HG03066 (cell line): ENCODE data around the gene ARHGAP10.
A peak's percentile ranks its signal among the peaks of the same experiment; 100 is the strongest.

Source experiments
- ATAC-seq: cut with Tn5 transposase; IDR thresholded peaks from one replicate; pipeline ENCODE4 v1.9.1; 2021; ENCODE audit warnings: low read depth; ENCODE audit not compliant: unreplicated experiment

Gene ARHGAP10

GRCh38 chr4:147731580-147732517, at the start of gene ARHGAP10:
Gene ARHGAP10, plus strand, starts transcription at chr4:147732088. Its CDS starts 214 bp downstream, at chr4:147732302.
- ATAC-seq = peak; percentile 50

DNA sequence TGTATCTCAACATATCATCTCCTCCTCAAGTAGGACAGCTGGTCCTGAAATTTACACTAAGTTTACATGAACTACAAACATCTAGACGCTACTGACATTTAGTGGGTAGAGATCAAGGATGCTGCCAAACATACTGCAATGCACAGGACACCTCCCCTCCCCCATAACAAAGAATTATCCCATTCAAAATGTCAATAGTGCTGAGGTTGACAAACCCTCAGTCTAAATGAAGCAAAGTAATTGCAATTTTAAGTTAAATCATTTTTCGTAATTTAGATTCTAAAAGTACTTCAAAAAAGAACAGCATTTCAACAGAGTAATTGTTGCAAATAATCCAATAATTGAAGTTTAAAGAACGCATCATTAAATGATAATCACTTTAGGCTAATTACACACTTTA, 49.1 kb upstream of the ARHGAP10 start:
- ATAC-seq = no peak

DNA sequence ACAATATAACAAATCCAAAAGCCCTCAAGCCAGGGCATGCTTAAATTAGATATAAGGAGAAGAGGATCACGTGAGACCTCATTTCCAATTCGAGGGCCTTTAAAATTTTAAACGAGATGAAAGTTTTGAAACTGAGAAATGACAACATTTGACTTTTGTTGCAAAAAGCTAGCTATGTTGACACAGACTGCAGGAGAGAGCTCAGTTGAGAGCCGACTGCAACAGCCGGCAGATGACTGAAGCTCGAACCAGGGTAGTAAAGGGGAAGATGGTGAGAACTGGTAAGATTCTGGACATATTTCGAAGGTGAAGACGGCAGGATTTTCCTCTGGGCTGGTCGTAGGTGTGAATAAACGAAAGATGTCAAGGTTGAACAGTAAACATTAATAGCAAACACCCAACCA, 48.7 kb upstream of the ARHGAP10 start:
- ATAC-seq = no peak

- peak; percentile 100 for ATAC-seq
Measured at GRCh38 chr4:147683717-147684700, 47.9 kb upstream of the ARHGAP10 start, which contains the start of gene PRMT9. Gene PRMT9, minus strand, starts transcription at chr4:147684163. Its CDS starts 176 bp downstream, at chr4:147683987.

GRCh38 chr4:147689067-147689466, 42.8 kb upstream of the ARHGAP10 start:
- no peak for ATAC-seq

DNA sequence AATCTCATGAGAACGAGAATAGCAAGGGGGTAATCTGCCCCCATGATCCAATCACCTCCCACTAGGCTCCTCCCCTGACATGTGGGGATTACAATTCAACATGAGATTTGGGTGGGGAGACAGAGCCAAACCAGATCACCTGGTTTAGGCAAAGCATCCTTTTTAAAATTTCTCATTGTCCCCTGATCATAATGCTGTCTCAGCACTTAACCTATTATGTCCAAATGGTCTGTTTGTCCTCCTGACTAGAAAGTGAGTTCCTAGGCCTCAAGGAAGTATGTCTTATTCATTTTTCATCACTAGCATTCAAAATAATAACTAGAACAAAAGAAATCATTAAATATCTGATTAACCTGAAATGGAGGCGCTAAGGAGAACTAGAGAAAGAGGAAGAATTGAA, 40.1 kb upstream of the ARHGAP10 start:
- no peak for ATAC-seq

DNA sequence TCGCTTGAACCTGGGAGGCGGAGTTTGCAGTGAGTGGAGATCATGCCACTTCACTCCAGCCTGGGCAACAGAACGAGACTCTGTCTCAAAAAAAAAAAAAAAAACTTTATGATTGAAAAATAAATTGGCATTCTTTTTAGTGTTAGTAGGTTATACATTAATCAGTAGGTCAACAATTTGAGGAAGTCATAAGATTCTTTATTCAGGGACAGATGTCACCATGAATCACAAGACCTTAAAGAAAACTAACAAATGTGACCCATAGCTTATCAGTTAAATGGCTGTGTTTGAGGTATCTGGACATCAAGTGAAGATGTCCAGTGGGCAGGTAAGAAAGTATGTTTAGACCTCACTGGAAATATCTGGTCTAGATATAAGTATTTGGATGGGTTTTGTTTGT, 38.7 kb upstream of the ARHGAP10 start:
- ATAC-seq = no peak

DNA sequence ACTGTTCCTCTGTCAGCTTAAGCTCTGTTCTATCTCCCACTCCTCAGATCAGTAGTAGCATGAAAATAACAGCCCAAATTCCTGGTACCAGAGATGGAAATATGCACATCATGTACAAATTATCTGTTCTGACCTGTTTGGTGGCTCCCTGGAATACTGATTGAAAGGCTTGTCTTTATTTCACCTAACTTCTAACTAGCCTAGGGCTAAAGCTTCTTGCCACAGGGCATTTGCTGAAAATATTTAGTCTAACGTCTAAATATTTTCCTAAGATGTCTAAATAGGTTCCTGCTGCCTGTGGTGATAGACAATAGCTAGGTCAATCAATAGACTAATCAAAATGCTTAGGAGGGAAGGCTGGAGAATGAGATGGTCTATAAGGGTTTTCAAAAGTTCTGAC, 35.0 kb upstream of the ARHGAP10 start:
- ATAC-seq = no peak

- no peak for ATAC-seq
Measured at GRCh38 chr4:147704846-147705245, 27.0 kb upstream of the ARHGAP10 start.

DNA sequence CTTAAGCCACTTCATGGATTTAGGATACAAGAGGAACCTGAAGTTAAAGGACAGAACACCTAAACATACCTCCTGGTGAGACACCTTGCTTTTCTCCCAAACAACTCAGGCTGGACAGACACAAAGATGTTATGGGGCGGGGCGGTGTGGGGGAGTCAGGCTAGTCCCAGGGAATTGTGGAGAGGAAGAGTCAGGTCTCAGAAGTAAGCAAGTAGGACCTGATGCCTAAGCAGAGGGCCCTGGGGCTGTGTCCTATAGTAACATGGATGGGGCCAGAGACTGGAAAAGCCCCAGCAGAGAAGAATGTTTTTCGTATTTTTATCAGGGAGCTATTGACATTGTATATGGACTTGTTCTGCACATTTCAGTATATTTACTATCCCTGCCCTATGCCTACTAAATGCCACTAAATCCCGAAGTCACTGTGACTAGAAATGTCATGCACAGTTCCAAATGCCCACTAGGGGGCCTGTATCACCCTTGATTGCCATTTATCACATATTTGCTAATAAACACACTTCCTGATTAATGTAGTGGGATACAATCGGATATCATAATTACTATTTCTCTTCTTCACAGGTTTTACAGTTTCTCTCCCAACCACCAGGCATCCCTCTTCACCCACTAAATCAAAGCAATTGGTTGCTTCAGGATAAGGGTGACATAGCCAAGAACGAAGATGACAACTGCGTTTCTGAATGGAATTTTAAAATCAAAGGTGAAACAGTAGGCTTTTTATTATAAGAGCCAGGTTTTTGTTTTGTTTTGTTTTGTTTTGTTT, 23.8 kb upstream of the ARHGAP10 start:
- no peak for ATAC-seq

DNA sequence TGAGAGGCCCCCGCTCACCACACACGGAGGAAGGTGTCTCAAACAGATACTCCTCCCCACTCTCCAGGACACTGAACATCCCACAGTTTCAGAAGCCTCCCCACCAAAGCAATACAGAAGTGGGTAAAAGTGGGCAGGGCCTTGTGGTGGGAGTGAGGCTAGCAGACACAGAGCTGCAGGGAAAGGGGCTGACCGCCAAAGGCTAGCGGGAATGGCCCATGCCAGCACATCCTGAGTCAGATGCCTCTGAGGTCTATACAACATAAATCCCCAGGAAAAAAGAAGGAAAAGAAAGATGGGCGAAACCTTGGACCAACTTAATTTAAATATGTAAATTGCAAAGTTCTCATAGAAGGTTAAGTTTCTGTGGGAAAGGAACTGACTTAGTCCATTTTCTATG, 21.9 kb upstream of the ARHGAP10 start:
- no peak for ATAC-seq

DNA sequence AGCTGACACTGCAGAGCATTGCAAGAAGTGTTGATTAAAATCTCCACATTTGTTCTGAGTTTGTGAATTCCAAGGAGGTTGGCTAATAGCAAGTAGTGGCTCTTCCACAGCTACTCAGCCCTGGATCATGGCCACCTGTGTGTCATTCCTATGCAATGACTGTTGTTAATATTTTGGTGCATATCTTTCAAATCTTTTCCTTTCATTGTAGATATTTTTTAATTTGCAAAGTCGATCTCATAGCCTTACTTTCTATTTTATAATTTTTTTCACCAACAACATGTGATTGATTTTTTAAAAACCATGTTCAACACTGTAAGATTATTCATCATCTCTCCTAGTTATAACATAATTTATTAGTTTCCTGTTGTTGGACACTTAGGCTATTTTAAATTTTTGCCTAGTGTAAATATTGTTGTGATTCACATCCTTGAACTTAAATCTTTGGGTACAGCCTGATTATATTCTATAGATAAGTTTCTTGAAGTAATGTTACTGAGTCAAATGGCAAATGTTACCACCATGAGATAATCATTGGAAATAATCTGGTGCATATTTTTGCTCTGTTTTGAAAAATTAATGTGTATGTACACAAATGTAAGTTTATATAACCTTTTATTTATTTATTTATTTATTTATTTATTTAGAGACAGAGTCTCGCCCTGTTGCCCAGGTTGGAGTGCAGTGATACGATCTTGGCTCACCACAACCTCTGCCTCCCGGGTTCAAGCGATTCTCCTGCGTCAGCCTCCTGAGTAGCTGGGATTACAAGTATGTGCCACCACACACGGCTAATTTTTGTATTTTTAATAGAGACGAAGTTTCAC, 17.1 kb upstream of the ARHGAP10 start:
- ATAC-seq = no peak

DNA sequence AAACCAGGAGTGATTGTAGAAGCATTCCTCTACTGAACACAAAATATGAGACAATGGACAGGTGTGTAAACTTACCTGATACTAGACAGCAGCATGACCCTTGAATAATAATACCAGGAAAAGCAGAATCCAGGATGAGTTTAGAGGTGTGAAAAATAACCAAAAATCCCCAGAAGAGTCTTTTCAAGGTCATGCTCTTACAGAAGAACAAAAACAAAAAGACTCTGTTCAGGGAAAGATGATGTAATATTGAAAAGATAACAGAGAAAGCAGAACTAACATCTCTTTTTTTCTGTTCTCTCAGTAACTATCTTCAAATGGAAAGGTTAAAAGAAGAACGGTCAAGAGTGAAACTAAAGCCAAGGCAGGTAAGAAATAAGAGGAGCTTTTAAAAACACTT, 14.0 kb upstream of the ARHGAP10 start:
- ATAC-seq = peak; percentile 93

DNA sequence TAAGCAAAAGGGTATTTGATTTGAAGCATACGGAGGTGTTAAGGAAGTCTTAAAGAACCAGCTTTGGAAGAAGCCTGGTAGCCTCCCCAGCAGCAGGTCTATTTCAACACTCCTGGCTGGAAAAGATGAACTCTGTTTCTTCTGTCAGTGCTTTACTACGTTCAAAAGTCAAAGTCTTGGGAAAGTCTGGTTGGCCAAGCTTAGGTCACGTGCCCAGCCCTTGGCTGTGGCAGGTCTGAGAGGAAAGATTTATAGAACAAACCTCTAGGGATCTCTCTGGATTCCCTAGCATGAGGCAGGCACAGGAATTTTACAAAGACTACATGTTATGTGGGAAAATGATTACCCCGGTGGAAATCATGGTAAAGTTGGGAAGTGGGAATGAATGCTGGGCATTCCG, 8.6 kb upstream of the ARHGAP10 start:
- no peak for ATAC-seq

GRCh38 chr4:147724468-147725201, 7.3 kb upstream of the ARHGAP10 start:
- no peak for ATAC-seq

GRCh38 chr4:147725673-147726072, 6.2 kb upstream of the ARHGAP10 start:
- ATAC-seq = no peak

- no peak for ATAC-seq
Measured at GRCh38 chr4:147727476-147728028, 4.3 kb upstream of the ARHGAP10 start.

- ATAC-seq = no peak
Measured at GRCh38 chr4:147730333-147730732, 1.6 kb upstream of the ARHGAP10 start.
